Heart left ventricle (tissue), 16 donors: Measurements from ENCODE around the gene KIAA0825. TPM values are rescaled to one million over a fixed set of nuclear protein-coding genes. Genes with fewer than 3 reads are reported as not detected.

Experiments used
- ATAC-seq, 4 donors: fragments of 200-7000 bp; cut with Tn5 transposase; one replicate each; pipeline ENCODE4 v1.9.1; 2020 to 2022; ENCODE audit warnings: moderate library complexity in 4 of 4, mild to moderate bottlenecking in 3 of 4, moderate number of reproducible peaks in 1 of 4
- DNase-seq, 5 donors: peaks; one replicate each; pipeline ENCODE4 v3.0.0-alpha.2; 2020
- H3K27ac ChIP-seq, 12 donors: fragments of 200-600 bp; sonication (generic) in 4 of 12; one replicate each; pipeline versions ENCODE4 v1.5.0 to v1.8.0; 2016 to 2022; ENCODE audit warnings: mild to moderate bottlenecking in 2 of 12
- H3K27me3 ChIP-seq, 9 donors: fragments of 200-600 bp; sonication (generic) in 2 of 9; one replicate each; pipeline versions ENCODE4 v1.5.1 to v1.8.0; 2016 to 2022; ENCODE audit warnings: mild to moderate bottlenecking in 3 of 9
- H3K36me3 ChIP-seq, 9 donors: fragments of 200-600 bp; sonication (generic) in 2 of 9; one replicate each; pipeline versions ENCODE4 v1.5.0 to v1.8.0; 2018 to 2022; ENCODE audit warnings: mild to moderate bottlenecking in 2 of 9
- H3K4me1 ChIP-seq, 12 donors: fragments of 200-600 bp; sonication (generic) in 4 of 12; one replicate each; pipeline versions ENCODE4 v1.5.0 to v1.8.0; 2016 to 2022; ENCODE audit warnings: mild to moderate bottlenecking in 3 of 12
- H3K4me3 ChIP-seq, 12 donors: fragments of 200-600 bp; sonication (generic) in 4 of 12; one replicate each; pipeline versions ENCODE4 v1.5.0 to v1.8.0; 2017 to 2022; ENCODE audit warnings: mild to moderate bottlenecking in 9 of 12, moderate library complexity in 4 of 12
- H3K9me3 ChIP-seq, 12 donors: fragments of 200-600 bp; sonication (generic) in 4 of 12; one replicate each; pipeline versions ENCODE4 v1.5.0 to v1.8.0; 2016 to 2022; ENCODE audit warnings: mild to moderate bottlenecking in 1 of 12
- CTCF ChIP-seq, 12 donors: fragments of 200-600 bp; sonication (generic) in 4 of 12; IDR thresholded peaks; one replicate each; pipeline versions ENCODE4 v1.5.0 to v1.8.0; 2018 to 2022; ENCODE audit warnings: antibody characterized with exemption in 12 of 12, mild to moderate bottlenecking in 5 of 12
- POLR2A ChIP-seq, 2 donors: fragments of 450-650 bp; IDR thresholded peaks; one replicate each; pipeline ENCODE4 v1.6.1; 2017; ENCODE audit warnings: antibody characterized with exemption in 2 of 2, mild to moderate bottlenecking in 2 of 2, moderate library complexity in 2 of 2
- WGBS, 4 donors: extraction: QIAGEN DNeasy Blood & Tissue Kit in 2 of 4; methylation state at CpG; one replicate each; pipeline versions ENCODE4 v1.1.5 to v1.1.7; 2013 to 2018; 5-methylcytosine and 5-hydroxymethylcytosine counted together
- intact Hi-C, 10 donors: fragments of 100-400 bp; cut with DNase I; formaldehyde crosslinking; loops; one replicate each; pipeline versions ENCODE4 v1.11.1 to v1.14.2; 2022
- polyA plus RNA-seq, 2 donors: library from polyadenylated mRNA; stranded (reverse); fragments of 200-250 nt; gene quantifications; one replicate each; pipeline ENCODE4 v1.2.3, GENCODE V29; 2013
- total RNA-seq, 9 donors: library from RNA; depleted of rRNA in 2 of 9; stranded (reverse); fragments of >200 nt in 2 of 9; fragmentation: NEBNext Ultra II Directional in 3 of 9; extraction: Animal tissue kit (Norgen Biotek cat#: 25700) in 3 of 9; gene quantifications; one replicate each; pipeline versions ENCODE4 v1.1.0 to v1.2.4, GENCODE V29; 2016 to 2023
- donor health status: ischemic (EF 13 %, LVEDD 7.1; RV severe dilation, severe dysfunction).
- donor health status: healthy with polysubstance abuse.
- donor health status: DM: no; HTN: yes; CAD: no.
- donor health status: DM: no; HTN: no; CAD: no.
- donor health status: ischemic (EF 25% LVEDD 6.9; RV normal size, moderate dysfunction).
- donor health status: ischemic (EF 25% LVEDD 5.7; RV mildly dilated, moderate dysfunction).
- donor health status: healthy.
- donor health status: DM: yes; HTN: yes; CAD: no.
- donor health status: ischemic (EF 35%, LVEDD 5.7; RV mildly dilated, moderate dysfunction).
- donor health status: nonischemic (EF 11% LVEDD 7.7; RV severe dilation, severe dysfunction).
- donor health status: DM: yes; HTN: yes; CAD: no.
- donor health status: PGD.
- donor health status: ischemic (EF 29% LVEDD 5.4; RV normal size, mild dysfunction).
- donor health status: nonischemic (EF 23%, LVEDD 6.1; RV moderate dilation, normal function).

Gene KIAA0825
- total and polyA plus RNA-seq, 11 donors, result 0.27 to 4.1 (median 2.4) TPM

DNA sequence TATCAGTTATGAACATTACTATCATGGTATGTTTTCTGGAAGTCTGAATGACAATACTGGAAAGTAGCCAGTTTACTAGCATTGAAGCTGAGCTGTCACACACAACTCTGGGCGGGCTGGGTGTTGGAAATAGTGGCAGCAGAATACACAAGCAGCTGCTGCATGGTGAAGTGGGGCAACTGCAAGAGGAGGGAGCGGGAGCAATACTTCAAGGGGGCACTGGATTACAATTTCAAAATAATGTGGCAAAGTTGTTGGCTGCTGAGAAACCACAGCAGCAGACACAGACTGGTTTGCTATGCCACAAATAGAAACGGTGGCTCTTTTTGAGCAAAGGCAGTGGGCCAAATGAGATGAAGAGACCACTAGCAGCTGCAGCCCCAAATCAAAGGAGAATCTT, 350.2 kb downstream of the KIAA0825 start:
- ATAC-seq (no peak), DNase-seq (no peak)
- whole genome bisulfite sequencing, 4 donors, result 80 to 88% (median 82%) methylated on average over 3 of the region's 3 CpGs
- intact Hi-C loops, result no loop called here
- H3K4me1 ChIP-seq, result no peaks in the 10 kb centered on the region
- no peak overlapping the region for H3K4me3 ChIP-seq
- no peaks in the 10 kb centered on the region for H3K27me3 ChIP-seq
- H3K27ac ChIP-seq, result no peak overlapping the region
- TF ChIP-seq POLR2A (IDR thresholded peaks at IDR 0.05) (no peak), CTCF (IDR thresholded peaks at IDR 0.05) (no peak)
- no peaks in the 10 kb centered on the region for H3K36me3 ChIP-seq
- H3K9me3 ChIP-seq, result peaks cover 0 to 20% (median 0%) of the 10 kb centered on the region in 12 donors

- TF ChIP-seq CTCF (IDR thresholded peaks at IDR 0.05) (no peak), POLR2A (IDR thresholded peaks at IDR 0.05) (no peak)
- 73 to 87% (median 81%) methylated on average over 4 of the region's 4 CpGs for WGBS, 4 donors
- intact Hi-C loops, result no loop called here
- ATAC-seq (no peak), DNase-seq (no peak)
- Histone ChIP-seq H3K4me3 (no peak overlapping the region), H3K27me3 (no peaks in the 10 kb centered on the region), H3K36me3 (no peaks in the 10 kb centered on the region), H3K27ac (no peak overlapping the region), H3K4me1 (no peaks in the 10 kb centered on the region), H3K9me3 (peaks cover 0 to 20% (median 0%) of the 10 kb centered on the region in 12 donors)
These were observed 351.0 kb downstream of the KIAA0825 start for GRCh38 chr5:94267350-94267899.

DNA sequence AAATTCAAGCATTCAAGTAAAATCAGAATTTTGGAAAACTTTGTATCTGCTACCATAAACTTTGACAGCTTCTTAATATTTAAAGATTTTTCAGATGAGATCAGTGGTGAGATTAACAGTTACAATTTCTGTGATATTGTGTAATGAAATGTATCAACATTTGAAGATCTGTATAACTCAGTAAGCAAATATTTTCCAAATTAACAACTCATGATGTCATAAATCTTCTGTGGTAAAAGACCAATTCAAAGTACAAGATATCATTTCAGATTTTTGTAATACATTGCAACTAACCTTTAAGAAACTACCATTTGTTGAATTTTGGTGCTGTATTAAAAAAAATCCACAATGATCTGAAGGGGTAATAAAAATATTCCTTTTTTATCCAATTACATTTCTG, 352.2 kb downstream of the KIAA0825 start:
- no peak overlapping the region for H3K27ac ChIP-seq
- no peaks in the 10 kb centered on the region for H3K27me3 ChIP-seq
- H3K36me3 ChIP-seq, result no peaks in the 10 kb centered on the region
- H3K4me1 ChIP-seq, result no peaks in the 10 kb centered on the region
- ATAC-seq, result no peak
- H3K4me3 ChIP-seq, result no peak overlapping the region
- TF ChIP-seq POLR2A (IDR thresholded peaks at IDR 0.05), result no peak
- no peak for TF ChIP-seq CTCF (IDR thresholded peaks at IDR 0.05)
- intact Hi-C loops, result no loop called here
- H3K9me3 ChIP-seq, result peaks cover 0 to 19% (median 0%) of the 10 kb centered on the region in 12 donors
- no peak for DNase-seq

DNA sequence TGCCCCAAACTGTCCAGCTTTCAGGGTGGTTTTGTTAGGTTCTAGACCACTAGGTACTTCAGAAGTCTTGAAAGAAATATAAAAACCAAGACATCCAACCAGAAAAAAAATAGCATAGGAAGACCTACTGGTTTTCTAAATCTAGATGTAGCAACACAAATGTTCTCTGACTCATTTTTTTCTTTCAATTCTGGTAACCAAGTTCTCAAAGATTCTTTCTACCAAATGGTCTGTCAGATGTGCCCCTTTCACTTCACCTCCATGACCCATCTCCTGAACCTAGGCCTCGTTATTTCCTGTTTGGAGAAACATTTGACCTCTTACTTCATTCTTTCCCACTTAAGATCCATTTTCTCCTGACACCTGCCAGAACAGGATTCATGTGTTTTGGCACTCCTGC, 355.3 kb downstream of the KIAA0825 start:
- no peak overlapping the region for H3K27ac ChIP-seq
- intact Hi-C loops, result no loop called here
- 69 to 82% (median 70%) methylated on average over 1 of the region's 1 CpG for WGBS, 4 donors

More for the DNA sequence above, 355.3 kb downstream of the KIAA0825 start:
- Histone ChIP-seq H3K27me3 (no peaks in the 10 kb centered on the region), H3K4me3 (no peak overlapping the region), H3K36me3 (no peaks in the 10 kb centered on the region), H3K4me1 (no peaks in the 10 kb centered on the region), H3K9me3 (no peaks in the 10 kb centered on the region)
- DNase-seq (no peak), ATAC-seq (no peak)
- TF ChIP-seq POLR2A (IDR thresholded peaks at IDR 0.05) (no peak), CTCF (IDR thresholded peaks at IDR 0.05) (no peak)
